Adrenal gland (tissue), 5 donors: ENCODE data around the gene TRIO.

Experiments used
- POLR2A ChIP-seq, 2 donors: fragments of 450-650 bp; IDR thresholded peaks; one replicate each; pipeline ENCODE4 v1.6.1; 2017; ENCODE audit warnings: antibody characterized with exemption in 2 of 2, mild to moderate bottlenecking in 2 of 2, moderate library complexity in 1 of 2
- TF ChIP-seq, protein P1 (sequence below), 6 experiments: fragments of 450-650 bp in 4 of 6; fragments of 200-600 bp in 2 of 6; sonication (generic) in 1 of 6; IDR thresholded peaks; 1 replicate in 5 of 6; 2 replicates in 1 of 6; pipeline versions ENCODE4 v1.5.1 to v1.8.0; 2016 to 2021; ENCODE audit warnings: antibody characterized with exemption in 6 of 6, mild to moderate bottlenecking in 2 of 6, moderate library complexity in 1 of 6
- donor health status: DM: no; HTN: no; CAD: no.

DNA sequence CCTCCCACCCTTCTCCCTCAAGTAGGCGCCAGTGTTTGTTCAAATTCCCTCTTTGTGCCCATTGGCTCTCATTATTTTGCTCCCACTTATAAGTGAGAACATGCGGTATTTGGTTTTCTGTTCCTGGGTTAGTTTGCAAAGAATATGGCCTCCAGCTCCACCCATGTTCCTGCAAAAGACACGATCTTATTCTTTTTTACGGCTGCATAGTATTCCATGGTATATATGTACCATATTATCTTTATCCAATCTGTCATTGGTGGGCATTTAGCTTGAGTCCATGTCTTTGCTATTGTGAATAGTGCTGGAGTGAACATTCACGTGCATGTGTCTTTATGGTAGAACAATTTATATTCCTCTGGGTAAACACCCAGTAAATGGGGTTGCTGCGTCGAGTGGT is 375.5 kb downstream of the TRIO start:
- TF ChIP-seq, protein P1, sequence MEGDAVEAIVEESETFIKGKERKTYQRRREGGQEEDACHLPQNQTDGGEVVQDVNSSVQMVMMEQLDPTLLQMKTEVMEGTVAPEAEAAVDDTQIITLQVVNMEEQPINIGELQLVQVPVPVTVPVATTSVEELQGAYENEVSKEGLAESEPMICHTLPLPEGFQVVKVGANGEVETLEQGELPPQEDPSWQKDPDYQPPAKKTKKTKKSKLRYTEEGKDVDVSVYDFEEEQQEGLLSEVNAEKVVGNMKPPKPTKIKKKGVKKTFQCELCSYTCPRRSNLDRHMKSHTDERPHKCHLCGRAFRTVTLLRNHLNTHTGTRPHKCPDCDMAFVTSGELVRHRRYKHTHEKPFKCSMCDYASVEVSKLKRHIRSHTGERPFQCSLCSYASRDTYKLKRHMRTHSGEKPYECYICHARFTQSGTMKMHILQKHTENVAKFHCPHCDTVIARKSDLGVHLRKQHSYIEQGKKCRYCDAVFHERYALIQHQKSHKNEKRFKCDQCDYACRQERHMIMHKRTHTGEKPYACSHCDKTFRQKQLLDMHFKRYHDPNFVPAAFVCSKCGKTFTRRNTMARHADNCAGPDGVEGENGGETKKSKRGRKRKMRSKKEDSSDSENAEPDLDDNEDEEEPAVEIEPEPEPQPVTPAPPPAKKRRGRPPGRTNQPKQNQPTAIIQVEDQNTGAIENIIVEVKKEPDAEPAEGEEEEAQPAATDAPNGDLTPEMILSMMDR (IDR thresholded peaks at IDR 0.05) = no peak
- TF ChIP-seq POLR2A (IDR thresholded peaks at IDR 0.05) = no peak
